ENCODE results near the gene HDHD2.

DNA sequence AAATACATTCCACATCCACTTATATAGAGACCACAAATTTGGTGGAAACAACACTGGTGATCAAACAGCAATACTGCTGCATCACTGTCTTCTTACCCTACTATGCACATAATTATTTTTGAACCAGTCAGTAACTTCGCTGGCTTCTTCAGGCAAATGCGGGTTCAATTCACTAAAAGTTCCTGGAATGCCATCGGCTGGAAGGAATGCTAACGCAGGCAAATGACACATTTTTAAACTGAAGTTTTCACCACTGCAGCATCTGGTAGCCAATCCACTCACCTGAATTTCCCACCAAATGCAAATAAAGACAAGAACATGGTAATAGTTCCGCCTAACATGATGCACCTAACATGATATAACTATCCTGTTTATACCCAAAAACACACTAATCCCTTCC is 10.0 kb upstream of the HDHD2 start:
- TF ChIP-seq, protein P1, sequence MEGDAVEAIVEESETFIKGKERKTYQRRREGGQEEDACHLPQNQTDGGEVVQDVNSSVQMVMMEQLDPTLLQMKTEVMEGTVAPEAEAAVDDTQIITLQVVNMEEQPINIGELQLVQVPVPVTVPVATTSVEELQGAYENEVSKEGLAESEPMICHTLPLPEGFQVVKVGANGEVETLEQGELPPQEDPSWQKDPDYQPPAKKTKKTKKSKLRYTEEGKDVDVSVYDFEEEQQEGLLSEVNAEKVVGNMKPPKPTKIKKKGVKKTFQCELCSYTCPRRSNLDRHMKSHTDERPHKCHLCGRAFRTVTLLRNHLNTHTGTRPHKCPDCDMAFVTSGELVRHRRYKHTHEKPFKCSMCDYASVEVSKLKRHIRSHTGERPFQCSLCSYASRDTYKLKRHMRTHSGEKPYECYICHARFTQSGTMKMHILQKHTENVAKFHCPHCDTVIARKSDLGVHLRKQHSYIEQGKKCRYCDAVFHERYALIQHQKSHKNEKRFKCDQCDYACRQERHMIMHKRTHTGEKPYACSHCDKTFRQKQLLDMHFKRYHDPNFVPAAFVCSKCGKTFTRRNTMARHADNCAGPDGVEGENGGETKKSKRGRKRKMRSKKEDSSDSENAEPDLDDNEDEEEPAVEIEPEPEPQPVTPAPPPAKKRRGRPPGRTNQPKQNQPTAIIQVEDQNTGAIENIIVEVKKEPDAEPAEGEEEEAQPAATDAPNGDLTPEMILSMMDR (IDR thresholded peaks at IDR 0.05): no peak
- TF ChIP-seq EZH2 (IDR thresholded peaks at IDR 0.05) (no peak), EZH2phosphoT487 (IDR thresholded peaks at IDR 0.05) (no peak)
